Mucosa of stomach (tissue), 1 donor: ENCODE data around the gene CCDC9B.

Experiments used
- H3K27me3 ChIP-seq: one replicate; pipeline ENCODE4 v1.7.0; 2013; ENCODE audit warnings: mild to moderate bottlenecking, low read length; ENCODE audit not compliant: control insufficient read depth, insufficient read depth
- H3K36me3 ChIP-seq: one replicate; pipeline ENCODE4 v1.7.0; 2013; ENCODE audit warnings: low read length; ENCODE audit not compliant: control insufficient read depth, insufficient read depth
- H3K4me1 ChIP-seq: one replicate; pipeline ENCODE4 v1.7.0; 2013; ENCODE audit warnings: mild to moderate bottlenecking, low read length; ENCODE audit not compliant: control insufficient read depth, insufficient read depth
- H3K4me3 ChIP-seq: one replicate; pipeline ENCODE4 v1.7.0; 2013; ENCODE audit warnings: low read length
- H3K9ac ChIP-seq: one replicate; pipeline ENCODE4 v1.7.0; 2013; ENCODE audit warnings: mild to moderate bottlenecking, low read length, moderate library complexity
- H3K9me3 ChIP-seq: one replicate; pipeline ENCODE4 v1.7.0; 2013; ENCODE audit warnings: mild to moderate bottlenecking, low read length, moderate library complexity; ENCODE audit not compliant: control insufficient read depth
- donor health status: Pancreatic carcinoma.

Gene CCDC9B

GRCh38 chr15:40306908-40307307 is 33.8 kb downstream of the CCDC9B start:
- H3K4me1 ChIP-seq, result peaks cover 8% of the 10 kb centered on the region
- no peaks in the 10 kb centered on the region for H3K36me3 ChIP-seq
- no peak overlapping the region for H3K4me3 ChIP-seq
- H3K9me3 ChIP-seq, result no peaks in the 10 kb centered on the region
- peaks cover 21% of the 10 kb centered on the region for H3K27me3 ChIP-seq
- no peak overlapping the region for H3K9ac ChIP-seq

- Histone ChIP-seq H3K36me3 (no peaks in the 10 kb centered on the region), H3K9me3 (no peaks in the 10 kb centered on the region), H3K4me3 (no peak overlapping the region), H3K27me3 (peaks cover 24% of the 10 kb centered on the region), H3K9ac (no peak overlapping the region), H3K4me1 (peaks cover 8% of the 10 kb centered on the region)
Measured at GRCh38 chr15:40306371-40306770, 34.4 kb downstream of the CCDC9B start.

GRCh38 chr15:40305281-40305680 is 35.5 kb downstream of the CCDC9B start:
- Histone ChIP-seq H3K4me1 (peaks cover 8% of the 10 kb centered on the region), H3K4me3 (no peak overlapping the region), H3K9ac (no peak overlapping the region), H3K36me3 (no peaks in the 10 kb centered on the region), H3K9me3 (no peaks in the 10 kb centered on the region), H3K27me3 (peaks cover 21% of the 10 kb centered on the region)

- H3K9ac ChIP-seq, result no peak overlapping the region
- H3K27me3 ChIP-seq, result peaks cover 21% of the 10 kb centered on the region
- H3K36me3 ChIP-seq, result no peaks in the 10 kb centered on the region
- no peaks in the 10 kb centered on the region for H3K4me1 ChIP-seq
- no peak overlapping the region for H3K4me3 ChIP-seq
- no peaks in the 10 kb centered on the region for H3K9me3 ChIP-seq
Measured at GRCh38 chr15:40303576-40303975, 37.2 kb downstream of the CCDC9B start.

- Histone ChIP-seq H3K36me3 (no peaks in the 10 kb centered on the region), H3K4me1 (no peaks in the 10 kb centered on the region), H3K27me3 (peaks cover 18% of the 10 kb centered on the region), H3K9ac (no peak overlapping the region), H3K4me3 (no peak overlapping the region), H3K9me3 (no peaks in the 10 kb centered on the region)
Measured at GRCh38 chr15:40302981-40303380, 37.8 kb downstream of the CCDC9B start.

GRCh38 chr15:40302288-40302886 is 38.4 kb downstream of the CCDC9B start:
- Histone ChIP-seq H3K27me3 (peaks cover 15% of the 10 kb centered on the region), H3K9ac (no peak overlapping the region), H3K36me3 (no peaks in the 10 kb centered on the region), H3K4me1 (no peaks in the 10 kb centered on the region), H3K9me3 (no peaks in the 10 kb centered on the region), H3K4me3 (no peak overlapping the region)

GRCh38 chr15:40301467-40302179 is 39.1 kb downstream of the CCDC9B start:
- no peak overlapping the region for H3K9ac ChIP-seq

GRCh38 chr15:40300771-40301170 is 40.0 kb downstream of the CCDC9B start:
- Histone ChIP-seq H3K4me1 (no peaks in the 10 kb centered on the region), H3K9ac (no peak overlapping the region), H3K4me3 (no peak overlapping the region), H3K9me3 (no peaks in the 10 kb centered on the region), H3K36me3 (no peaks in the 10 kb centered on the region), H3K27me3 (peaks cover 17% of the 10 kb centered on the region)

More at GRCh38 chr15:40301467-40302179, 39.1 kb downstream of the CCDC9B start:
- Histone ChIP-seq H3K36me3 (no peaks in the 10 kb centered on the region), H3K4me3 (no peak overlapping the region), H3K4me1 (no peaks in the 10 kb centered on the region), H3K27me3 (peaks cover 11% of the 10 kb centered on the region), H3K9me3 (no peaks in the 10 kb centered on the region)

GRCh38 chr15:40300367-40300766 is 40.4 kb downstream of the CCDC9B start:
- no peak overlapping the region for H3K4me3 ChIP-seq
- peaks cover 21% of the 10 kb centered on the region for H3K27me3 ChIP-seq
- H3K9ac ChIP-seq, result no peak overlapping the region
- no peaks in the 10 kb centered on the region for H3K36me3 ChIP-seq
- H3K4me1 ChIP-seq, result no peaks in the 10 kb centered on the region
- H3K9me3 ChIP-seq, result no peaks in the 10 kb centered on the region

GRCh38 chr15:40298216-40298935 is 42.4 kb downstream of the CCDC9B start:
- Histone ChIP-seq H3K9ac (no peak overlapping the region), H3K4me1 (no peaks in the 10 kb centered on the region), H3K36me3 (no peaks in the 10 kb centered on the region), H3K27me3 (peaks cover 29% of the 10 kb centered on the region), H3K4me3 (no peak overlapping the region), H3K9me3 (no peaks in the 10 kb centered on the region)

- Histone ChIP-seq H3K4me1 (no peaks in the 10 kb centered on the region), H3K36me3 (no peaks in the 10 kb centered on the region), H3K9ac (no peak overlapping the region), H3K4me3 (no peak overlapping the region), H3K27me3 (peaks cover 38% of the 10 kb centered on the region), H3K9me3 (no peaks in the 10 kb centered on the region)
Measured at GRCh38 chr15:40297356-40297755, 43.4 kb downstream of the CCDC9B start.

- no peak overlapping the region for H3K9ac ChIP-seq
- no peaks in the 10 kb centered on the region for H3K9me3 ChIP-seq
- H3K4me3 ChIP-seq, result no peak overlapping the region
- H3K4me1 ChIP-seq, result no peaks in the 10 kb centered on the region
- H3K27me3 ChIP-seq, result peaks cover 41% of the 10 kb centered on the region
- H3K36me3 ChIP-seq, result no peaks in the 10 kb centered on the region
Measured at GRCh38 chr15:40296561-40297230, 44.0 kb downstream of the CCDC9B start.
